ENCODE results near the gene STX1B.
"Not testable (repeated sequence)": the region's sequence is repeated elsewhere in the genome, so short reads cannot be mapped to it uniquely, and the experiment has no call there.

The STX1B gene

DNA sequence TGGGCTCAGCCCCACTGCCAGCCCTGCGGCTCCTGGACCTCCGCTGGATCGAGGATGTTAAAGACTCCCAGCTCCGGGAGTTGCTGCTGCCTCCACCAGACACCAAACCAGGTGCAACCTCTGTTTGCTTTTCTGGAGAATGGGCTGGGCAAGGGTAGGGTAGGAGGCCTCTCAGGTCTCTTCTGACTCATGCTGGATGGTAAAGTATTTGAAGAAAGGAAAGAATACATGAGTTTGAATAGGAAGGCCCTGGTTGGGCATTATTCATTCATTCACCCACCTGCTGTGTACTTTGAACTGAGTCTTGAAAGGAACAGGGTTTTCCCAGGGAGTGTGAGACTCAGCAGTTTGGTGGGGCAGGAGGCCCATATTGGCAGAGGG lies 68.0 kb downstream of the STX1B start:
- Histone ChIP-seq H3K4me1 (ENCODE audit: insufficient read depth, low read length) (peaks cover 10% of the 10 kb centered on the region; the same call in 1 of the 2 replicates), H3K36me3 (ENCODE audit: insufficient read depth, low read depth, low read length) (peaks cover 50% of the 10 kb centered on the region), H3K27me3 (ENCODE audit: insufficient read depth, low read length) (no peaks in the 10 kb centered on the region), H3K4me3 (ENCODE audit: low read length) (0 out of 2 replicates have a peak overlapping the region, but pooled peaks have one; percentile 4), H3K9ac (ENCODE audit: low read depth, low read length) (no peak overlapping the region), H3K9me3 (ENCODE audit: insufficient read depth, low read depth, low read length) (no peaks in the 10 kb centered on the region), H3K27ac (ENCODE audit: low read length) (no peak overlapping the region)

DNA sequence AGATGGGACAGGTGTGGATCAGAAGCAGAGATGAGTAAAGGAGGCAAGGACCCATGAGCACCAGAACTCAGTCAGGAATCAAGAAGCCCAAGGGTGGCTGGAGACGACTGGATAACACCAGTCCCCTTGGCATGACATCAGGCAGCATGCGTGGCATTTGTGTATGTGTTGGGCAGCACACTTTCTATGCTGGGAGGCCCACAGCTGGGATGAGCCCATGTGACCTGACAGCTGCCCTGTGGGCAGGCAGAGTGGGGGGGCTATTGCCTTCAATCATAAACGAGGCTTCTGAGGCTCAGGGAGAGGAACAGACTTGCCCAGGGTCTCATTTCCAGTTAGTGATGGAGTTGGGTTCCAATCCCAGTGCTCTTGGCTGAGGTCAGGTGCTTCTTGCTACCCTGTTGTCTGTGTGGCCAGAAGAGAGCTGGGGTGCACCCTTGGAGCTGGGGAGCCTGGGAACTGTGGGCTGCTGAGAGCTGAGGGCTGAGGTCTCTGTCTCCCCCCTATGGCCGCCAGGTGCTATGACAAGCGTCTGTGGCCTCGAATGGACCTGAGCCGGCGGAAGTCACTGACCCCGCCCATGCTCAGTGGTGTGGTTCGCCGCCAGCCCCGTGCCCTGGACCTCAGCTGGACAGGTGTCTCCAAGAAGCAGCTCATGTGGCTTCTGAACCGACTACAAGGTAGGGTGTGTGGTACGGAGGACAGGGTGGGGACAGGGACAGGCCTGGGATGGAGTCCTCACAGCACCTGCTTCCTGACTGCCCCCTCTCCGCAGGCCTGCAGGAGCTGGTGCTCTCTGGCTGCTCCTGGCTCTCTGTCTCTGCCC lies 68.6 kb downstream of the STX1B start:
- Histone ChIP-seq H3K9me3 (ENCODE audit: insufficient read depth, low read depth, low read length) (no peaks in the 10 kb centered on the region), H3K4me3 (ENCODE audit: low read length) (0 out of 2 replicates have a peak overlapping the region, but pooled peaks have one; percentile 4), H3K27me3 (ENCODE audit: insufficient read depth, low read length) (no peaks in the 10 kb centered on the region), H3K36me3 (ENCODE audit: insufficient read depth, low read depth, low read length) (peaks cover 57% of the 10 kb centered on the region), H3K9ac (ENCODE audit: low read depth, low read length) (no peak overlapping the region), H3K27ac (ENCODE audit: low read length) (no peak overlapping the region), H3K4me1 (ENCODE audit: insufficient read depth, low read length) (peaks cover 7% of the 10 kb centered on the region; the same call in 1 of the 2 replicates)

DNA sequence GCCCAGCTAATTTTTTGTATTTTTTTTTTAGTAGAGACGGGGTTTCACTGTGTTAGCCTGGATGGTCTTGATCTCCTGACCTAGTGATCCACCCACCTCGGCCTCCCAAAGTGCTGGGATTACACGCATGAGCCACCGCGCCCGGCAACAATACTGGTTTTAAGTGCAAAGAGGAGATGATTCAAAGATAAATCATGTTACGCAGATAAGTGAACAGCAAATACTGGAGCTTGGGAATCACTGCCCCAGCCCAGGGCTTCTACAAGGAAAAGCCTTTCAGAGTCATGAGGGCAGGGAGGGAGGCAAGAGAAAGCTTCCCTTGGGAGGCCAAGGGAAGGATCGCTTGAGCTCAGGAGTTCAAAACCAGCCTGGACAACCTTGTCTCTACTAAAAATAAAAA lies 70.9 kb downstream of the STX1B start:
- not testable (repeated sequence) for H3K4me1 ChIP-seq (ENCODE audit: insufficient read depth, low read length); H3K4me3 ChIP-seq (ENCODE audit: low read length); H3K27me3 ChIP-seq (ENCODE audit: insufficient read depth, low read length); H3K9ac ChIP-seq (ENCODE audit: low read depth, low read length); H3K9me3 ChIP-seq (ENCODE audit: insufficient read depth, low read depth, low read length); H3K27ac ChIP-seq (ENCODE audit: low read length)
- peaks cover 60% of the 10 kb centered on the region for H3K36me3 ChIP-seq (ENCODE audit: insufficient read depth, low read depth, low read length)

Data from iPS-20b (cell line).